ENCODE measurements around the gene PSPN.
A peak's percentile ranks its signal among the peaks of the same experiment; 100 is the strongest.
"Not testable (repeated sequence)": the region's sequence is repeated elsewhere in the genome, so short reads cannot be mapped to it uniquely, and the experiment has no call there.

PSPN gene

DNA sequence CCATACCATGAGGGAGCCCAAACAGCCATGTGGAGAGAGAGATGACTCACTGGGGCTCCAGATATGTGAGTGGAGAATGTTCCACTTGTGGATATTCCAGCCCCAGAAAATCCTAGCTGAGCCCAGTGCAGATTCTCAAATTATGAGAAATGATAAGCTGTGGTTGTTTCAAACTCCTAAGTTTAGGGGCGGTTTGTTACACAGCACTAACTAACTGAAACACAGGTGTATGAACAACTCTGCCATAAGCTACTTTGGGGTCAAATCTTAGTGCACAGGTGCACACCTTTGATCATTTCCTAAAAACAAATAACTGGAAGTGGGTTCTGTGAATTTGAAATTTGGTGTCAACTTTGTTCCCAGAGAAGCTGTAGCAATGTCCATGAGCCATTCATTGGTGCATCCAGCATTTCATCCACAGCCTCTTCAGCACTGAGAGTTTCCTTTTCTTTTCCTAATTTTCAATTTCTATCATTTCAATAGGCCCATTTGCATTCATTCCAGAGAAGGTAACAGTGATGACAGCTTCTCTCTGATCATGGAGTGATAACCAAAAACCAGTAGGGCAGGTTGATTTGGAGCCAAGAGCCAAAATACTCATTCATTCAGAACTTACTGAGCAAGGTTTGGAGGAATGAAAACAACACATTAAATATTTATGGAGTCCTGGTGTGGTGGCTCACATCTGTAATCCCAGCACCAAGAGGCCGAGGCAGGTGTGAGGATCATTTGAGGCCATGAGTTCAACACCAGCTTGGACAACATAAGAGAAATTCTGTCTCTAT lies 23.2 kb downstream of the PSPN start:
- Histone ChIP-seq H3K4me3 (ENCODE audit: low read depth, low read length) (no peak overlapping the region), H3K36me3 (ENCODE audit: control insufficient read depth in 1 of 2, insufficient read depth in 2 of 2, low read length in 2 of 2) (no peaks in the 10 kb centered on the region), H3K79me1 (ENCODE audit: low read length) (no peaks in the 10 kb centered on the region), H3K4me1 (ENCODE audit: control insufficient read depth in 1 of 2, insufficient read depth in 2 of 2, low read length in 2 of 2) (no peaks in the 10 kb centered on the region), H4K91ac (ENCODE audit: low read depth, low read length) (no peak overlapping the region), H3K9ac (ENCODE audit: low read length) (no peak overlapping the region), H3K27ac (ENCODE audit: low read depth, low read length) (no peak overlapping the region), H4K12ac (ENCODE audit: low read depth, low read length) (no peak overlapping the region), H2AFZ (ENCODE audit: insufficient read depth, low read length, poor library complexity) (no peak overlapping the region), H2BK5ac (ENCODE audit: low read depth, low read length, poor library complexity) (no peak overlapping the region), H3K18ac (ENCODE audit: low read length) (no peak overlapping the region), H2BK12ac (ENCODE audit: low read length) (no peak overlapping the region), H4K8ac (ENCODE audit: low read depth, low read length) (no peak overlapping the region), H3K14ac (ENCODE audit: low read length) (no peak overlapping the region), H3K27me3 (ENCODE audit: insufficient read depth, low read length) (no peaks in the 10 kb centered on the region), H2BK120ac (ENCODE audit: insufficient read depth, low read length, poor library complexity) (no peak overlapping the region), H2AK5ac (ENCODE audit: low read length) (no peak overlapping the region), H3K23ac (ENCODE audit: low read length) (no peak overlapping the region), H3K79me2 (ENCODE audit: control insufficient read depth, insufficient read depth, low read length, poor library complexity) (no peaks in the 10 kb centered on the region), H3K4ac (ENCODE audit: low read depth, low read length) (no peak overlapping the region), H3K4me2 (ENCODE audit: low read length) (no peak overlapping the region), H3K9me3 (ENCODE audit: insufficient read depth, low read depth, low read length) (peaks cover 2% of the 10 kb centered on the region)
- no CpG with 5 or more reads among the region's 2 CpGs for WGBS (ENCODE audit: extremely low coverage, insufficient coverage, insufficient read length)
- DNase-seq = peak; percentile 61 to 92

GRCh38 chr19:6350688-6351087 lies 25.0 kb downstream of the PSPN start:
- H3K79me2 ChIP-seq (ENCODE audit: control insufficient read depth, insufficient read depth, low read length, poor library complexity) = no peaks in the 10 kb centered on the region
- no peak overlapping the region for H3K27ac ChIP-seq (ENCODE audit: low read depth, low read length)
- H3K4me3 ChIP-seq (ENCODE audit: low read depth, low read length) = no peak overlapping the region
- H3K14ac ChIP-seq (ENCODE audit: low read length) = no peak overlapping the region
- no peak for DNase-seq
- no peak overlapping the region for H2AK5ac ChIP-seq (ENCODE audit: low read length)
- H3K9me3 ChIP-seq (ENCODE audit: insufficient read depth, low read depth, low read length) = no peaks in the 10 kb centered on the region
- no peak overlapping the region for H2BK12ac ChIP-seq (ENCODE audit: low read length)
- H3K23ac ChIP-seq (ENCODE audit: low read length) = no peak overlapping the region
- no peaks in the 10 kb centered on the region for H3K36me3 ChIP-seq (ENCODE audit: control insufficient read depth in 1 of 2, insufficient read depth in 2 of 2, low read length in 2 of 2)
- WGBS (ENCODE audit: extremely low coverage, insufficient coverage, insufficient read length) = no CpG with 5 or more reads among the region's 2 CpGs
- H3K79me1 ChIP-seq (ENCODE audit: low read length) = no peaks in the 10 kb centered on the region
- H2BK120ac ChIP-seq (ENCODE audit: insufficient read depth, low read length, poor library complexity) = no peak overlapping the region
- H4K12ac ChIP-seq (ENCODE audit: low read depth, low read length) = no peak overlapping the region
- no peak overlapping the region for H3K4me2 ChIP-seq (ENCODE audit: low read length)
- H3K18ac ChIP-seq (ENCODE audit: low read length) = no peak overlapping the region
- H3K9ac ChIP-seq (ENCODE audit: low read length) = no peak overlapping the region
- H3K4me1 ChIP-seq (ENCODE audit: control insufficient read depth in 1 of 2, insufficient read depth in 2 of 2, low read length in 2 of 2) = no peaks in the 10 kb centered on the region
- H2AFZ ChIP-seq (ENCODE audit: insufficient read depth, low read length, poor library complexity) = no peak overlapping the region
- no peak overlapping the region for H2BK5ac ChIP-seq (ENCODE audit: low read depth, low read length, poor library complexity)
- H3K4ac ChIP-seq (ENCODE audit: low read depth, low read length) = no peak overlapping the region
- no peak overlapping the region for H4K91ac ChIP-seq (ENCODE audit: low read depth, low read length)
- no peaks in the 10 kb centered on the region for H3K27me3 ChIP-seq (ENCODE audit: insufficient read depth, low read length)
- H4K8ac ChIP-seq (ENCODE audit: low read depth, low read length) = no peak overlapping the region

GRCh38 chr19:6349271-6349670 lies 26.5 kb downstream of the PSPN start:
- H3K23ac ChIP-seq (ENCODE audit: low read length); H2BK12ac ChIP-seq (ENCODE audit: low read length); H3K79me2 ChIP-seq (ENCODE audit: control insufficient read depth, insufficient read depth, low read length, poor library complexity); H4K91ac ChIP-seq (ENCODE audit: low read depth, low read length); DNase-seq; H3K4me2 ChIP-seq (ENCODE audit: low read length); H3K4me3 ChIP-seq (ENCODE audit: low read depth, low read length); H3K4me1 ChIP-seq (ENCODE audit: control insufficient read depth in 1 of 2, insufficient read depth in 2 of 2, low read length in 2 of 2); H3K14ac ChIP-seq (ENCODE audit: low read length); H3K4ac ChIP-seq (ENCODE audit: low read depth, low read length); H2BK5ac ChIP-seq (ENCODE audit: low read depth, low read length, poor library complexity); H2AFZ ChIP-seq (ENCODE audit: insufficient read depth, low read length, poor library complexity); H4K12ac ChIP-seq (ENCODE audit: low read depth, low read length); H3K27ac ChIP-seq (ENCODE audit: low read depth, low read length); H3K79me1 ChIP-seq (ENCODE audit: low read length); H3K9me3 ChIP-seq (ENCODE audit: insufficient read depth, low read depth, low read length); H3K27me3 ChIP-seq (ENCODE audit: insufficient read depth, low read length); H3K36me3 ChIP-seq (ENCODE audit: control insufficient read depth in 1 of 2, insufficient read depth in 2 of 2, low read length in 2 of 2); H3K9ac ChIP-seq (ENCODE audit: low read length); H2BK120ac ChIP-seq (ENCODE audit: insufficient read depth, low read length, poor library complexity); H3K18ac ChIP-seq (ENCODE audit: low read length); H2AK5ac ChIP-seq (ENCODE audit: low read length); H4K8ac ChIP-seq (ENCODE audit: low read depth, low read length): not testable (repeated sequence)
- WGBS (ENCODE audit: extremely low coverage, insufficient coverage, insufficient read length) = no CpG with 5 or more reads among the region's 2 CpGs

DNA sequence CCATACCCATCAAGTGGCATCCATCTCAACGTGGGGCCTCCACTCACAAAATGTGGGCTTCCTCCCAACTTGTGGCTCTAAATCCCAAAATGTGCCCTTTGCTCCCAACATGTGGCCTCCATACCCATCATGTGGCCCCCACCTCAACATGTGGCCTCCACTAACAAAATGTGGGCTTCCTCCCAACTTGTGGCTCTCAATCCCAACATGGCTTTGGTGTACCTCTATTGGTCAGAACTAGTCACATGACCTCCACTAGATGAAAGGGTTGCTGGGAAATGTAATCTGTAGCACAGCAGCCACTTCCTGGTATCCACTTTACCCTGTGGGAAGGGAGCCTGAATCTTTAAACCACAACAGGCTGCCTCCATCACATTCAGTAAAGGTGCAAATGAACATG lies 32.3 kb downstream of the PSPN start:
- Histone ChIP-seq H2AFZ (ENCODE audit: insufficient read depth, low read length, poor library complexity) (no peak overlapping the region), H3K79me1 (ENCODE audit: low read length) (no peaks in the 10 kb centered on the region), H3K4me2 (ENCODE audit: low read length) (no peak overlapping the region), H3K4me3 (ENCODE audit: low read depth, low read length) (peak overlapping the region; percentile 11), H2AK5ac (ENCODE audit: low read length) (no peak overlapping the region), H3K27me3 (ENCODE audit: insufficient read depth, low read length) (no peaks in the 10 kb centered on the region), H3K4ac (ENCODE audit: low read depth, low read length) (no peak overlapping the region), H3K79me2 (ENCODE audit: control insufficient read depth, insufficient read depth, low read length, poor library complexity) (no peaks in the 10 kb centered on the region), H3K18ac (ENCODE audit: low read length) (no peak overlapping the region), H3K4me1 (ENCODE audit: control insufficient read depth in 1 of 2, insufficient read depth in 2 of 2, low read length in 2 of 2) (no peaks in the 10 kb centered on the region), H2BK5ac (ENCODE audit: low read depth, low read length, poor library complexity) (no peak overlapping the region), H2BK12ac (ENCODE audit: low read length) (no peak overlapping the region), H4K8ac (ENCODE audit: low read depth, low read length) (no peak overlapping the region), H3K9me3 (ENCODE audit: insufficient read depth, low read depth, low read length) (peaks cover 8% of the 10 kb centered on the region), H3K23ac (ENCODE audit: low read length) (no peak overlapping the region), H3K14ac (ENCODE audit: low read length) (no peak overlapping the region), H4K91ac (ENCODE audit: low read depth, low read length) (no peak overlapping the region), H3K36me3 (ENCODE audit: control insufficient read depth in 1 of 2, insufficient read depth in 2 of 2, low read length in 2 of 2) (no peaks in the 10 kb centered on the region), H2BK120ac (ENCODE audit: insufficient read depth, low read length, poor library complexity) (no peak overlapping the region), H3K27ac (ENCODE audit: low read depth, low read length) (no peak overlapping the region), H3K9ac (ENCODE audit: low read length) (no peak overlapping the region), H4K12ac (ENCODE audit: low read depth, low read length) (no peak overlapping the region)
- no peak for DNase-seq
- WGBS (ENCODE audit: extremely low coverage, insufficient coverage, insufficient read length) = no CpG with 5 or more reads among the region's 1 CpG
